ENCODE measurements around the gene HOXC10. TPM values are rescaled to one million over a fixed set of nuclear protein-coding genes. Genes with fewer than 3 reads are reported as not detected.

The HOXC10 gene
- total RNA-seq (1 to 10 TPM; 1.4 to 2.6 TPM), polyA plus RNA-seq (ENCODE audit: insufficient read depth, low read depth, low replicate concordance) (4.3 TPM)
- long read RNA-seq, donor 1, partial matches to known transcripts, result 0 of 1 reads
- long read RNA-seq, donor 1, other reads (novel, unspliced or antisense), result 0 of 1 reads
- long read RNA-seq, donor 2, result 0 reads

DNA sequence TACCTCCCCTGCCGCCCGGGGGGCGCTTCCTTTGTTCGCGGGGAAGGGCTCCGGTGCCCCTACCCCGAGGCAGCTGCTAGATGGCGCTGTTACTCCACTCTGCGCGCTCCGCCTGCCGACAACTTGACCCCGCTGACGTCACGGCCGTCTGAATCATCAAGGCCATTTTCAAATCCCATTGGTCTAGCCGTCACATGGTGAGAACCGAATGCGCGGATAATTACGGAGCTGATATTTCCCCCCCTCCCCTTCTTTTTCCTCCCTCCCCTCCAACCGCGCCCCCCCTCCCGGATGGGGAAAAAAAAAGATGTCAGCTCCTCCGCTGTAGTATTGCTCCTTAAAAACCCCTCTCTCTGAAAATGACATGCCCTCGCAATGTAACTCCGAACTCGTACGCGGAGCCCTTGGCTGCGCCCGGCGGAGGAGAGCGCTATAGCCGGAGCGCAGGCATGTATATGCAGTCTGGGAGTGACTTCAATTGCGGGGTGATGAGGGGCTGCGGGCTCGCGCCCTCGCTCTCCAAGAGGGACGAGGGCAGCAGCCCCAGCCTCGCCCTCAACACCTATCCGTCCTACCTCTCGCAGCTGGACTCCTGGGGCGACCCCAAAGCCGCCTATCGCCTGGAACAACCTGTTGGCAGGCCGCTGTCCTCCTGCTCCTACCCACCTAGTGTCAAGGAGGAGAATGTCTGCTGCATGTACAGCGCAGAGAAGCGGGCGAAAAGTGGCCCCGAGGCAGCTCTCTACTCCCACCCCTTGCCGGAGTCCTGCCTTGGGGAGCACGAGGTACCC, at the start of gene HOXC10:
HOXC10 (plus strand) TSS at position 246 of the 791 bp plus-strand sequence; CDS start at position 360, 114 bp downstream.
- H3K27me3 ChIP-seq, result no peaks in the 10 kb centered on the region
- H3K9me3 ChIP-seq, result no peaks in the 10 kb centered on the region
- peak within 1 kb of the TSS; percentile 39 to 61 for H3K4me3 ChIP-seq
- intact Hi-C loops (cut with DNase I; ENCODE audit: low total_unique reads), result loop anchor here (5.0 to 10.0 kb wide), 2 partner anchors 210 to 217 kb away; no protein-coding TSS in a partner anchor
- H3K4me1 ChIP-seq, result peaks cover 19% of the 10 kb centered on the region
- no peak within 1 kb of the TSS for H3K27ac ChIP-seq
- WGBS, 2 donors, result 3% methylated on average over 44 to 55 of the region's 55 CpGs
- no peaks in the 10 kb centered on the region for H3K36me3 ChIP-seq (ENCODE audit: low read depth, missing control alignments)
- DNase-seq, result peak; percentile 97
- no peak for TF ChIP-seq POLR2A (IDR thresholded peaks at IDR 0.05)
- TF ChIP-seq, protein P1, sequence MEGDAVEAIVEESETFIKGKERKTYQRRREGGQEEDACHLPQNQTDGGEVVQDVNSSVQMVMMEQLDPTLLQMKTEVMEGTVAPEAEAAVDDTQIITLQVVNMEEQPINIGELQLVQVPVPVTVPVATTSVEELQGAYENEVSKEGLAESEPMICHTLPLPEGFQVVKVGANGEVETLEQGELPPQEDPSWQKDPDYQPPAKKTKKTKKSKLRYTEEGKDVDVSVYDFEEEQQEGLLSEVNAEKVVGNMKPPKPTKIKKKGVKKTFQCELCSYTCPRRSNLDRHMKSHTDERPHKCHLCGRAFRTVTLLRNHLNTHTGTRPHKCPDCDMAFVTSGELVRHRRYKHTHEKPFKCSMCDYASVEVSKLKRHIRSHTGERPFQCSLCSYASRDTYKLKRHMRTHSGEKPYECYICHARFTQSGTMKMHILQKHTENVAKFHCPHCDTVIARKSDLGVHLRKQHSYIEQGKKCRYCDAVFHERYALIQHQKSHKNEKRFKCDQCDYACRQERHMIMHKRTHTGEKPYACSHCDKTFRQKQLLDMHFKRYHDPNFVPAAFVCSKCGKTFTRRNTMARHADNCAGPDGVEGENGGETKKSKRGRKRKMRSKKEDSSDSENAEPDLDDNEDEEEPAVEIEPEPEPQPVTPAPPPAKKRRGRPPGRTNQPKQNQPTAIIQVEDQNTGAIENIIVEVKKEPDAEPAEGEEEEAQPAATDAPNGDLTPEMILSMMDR (IDR thresholded peaks at IDR 0.05), result peak; percentile 39 to 91 (median 80)

DNA sequence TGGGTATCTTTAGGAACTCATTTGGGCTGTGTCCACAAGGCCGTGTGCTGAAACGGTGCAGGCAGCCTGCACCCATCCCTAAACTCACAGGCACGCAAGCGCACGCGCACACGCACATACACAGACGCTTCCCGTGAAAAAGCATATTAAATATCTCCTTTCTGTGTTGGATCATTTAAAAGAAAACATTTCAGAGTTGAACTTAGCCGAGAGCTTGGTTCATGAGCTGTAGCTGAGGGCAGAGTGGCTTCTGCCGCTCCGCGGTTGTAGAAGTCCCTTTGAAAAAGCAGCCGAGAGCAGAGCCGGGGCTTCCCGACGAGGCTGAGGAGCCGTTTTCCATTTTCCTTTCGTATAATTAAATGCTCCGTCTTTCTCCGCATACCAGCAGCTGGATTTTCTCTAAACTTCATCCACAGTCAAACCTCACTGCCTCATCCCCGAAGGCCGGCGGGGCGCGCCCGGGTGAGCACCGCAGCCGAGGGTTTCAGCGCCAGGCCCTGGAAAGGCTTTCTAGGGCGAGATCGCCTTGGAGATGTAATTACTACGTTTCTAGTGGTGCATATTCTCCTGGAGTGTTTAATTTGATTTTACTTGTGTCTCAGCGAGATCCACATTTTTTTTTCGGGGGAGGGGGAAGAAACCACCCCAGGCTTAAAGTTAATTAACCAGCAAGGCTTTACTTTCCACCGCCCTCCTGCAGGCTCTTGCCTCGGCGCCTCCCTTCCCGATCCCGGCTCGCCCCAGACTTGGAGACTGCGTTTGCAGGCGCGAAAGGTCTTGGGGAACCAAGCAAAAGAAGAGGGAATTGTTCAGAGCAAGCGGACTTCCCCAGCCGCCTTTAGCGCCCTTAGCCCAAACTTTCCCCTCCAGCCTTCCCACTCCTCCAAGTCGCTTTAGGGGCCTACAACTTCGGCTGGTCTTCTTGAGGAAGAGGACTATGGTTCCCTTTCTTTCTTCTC, 49.3 kb upstream of the HOXC10 start:
- no peaks in the 10 kb centered on the region for H3K4me1 ChIP-seq
- no peak overlapping the region for H3K4me3 ChIP-seq
- H3K27me3 ChIP-seq, result peaks cover 12% of the 10 kb centered on the region
- WGBS, 2 donors, result 10 to 12% methylated on average over 49 of the region's 49 CpGs
- TF ChIP-seq, protein P1 (IDR thresholded peaks at IDR 0.05), result no peak
- TF ChIP-seq POLR2A (IDR thresholded peaks at IDR 0.05), result no peak
- no peaks in the 10 kb centered on the region for H3K9me3 ChIP-seq
- H3K27ac ChIP-seq, result no peak overlapping the region
- DNase-seq, result no peak
- intact Hi-C loops (cut with DNase I; ENCODE audit: low total_unique reads), result no loop called here
- no peaks in the 10 kb centered on the region for H3K36me3 ChIP-seq (ENCODE audit: low read depth, missing control alignments)

DNA sequence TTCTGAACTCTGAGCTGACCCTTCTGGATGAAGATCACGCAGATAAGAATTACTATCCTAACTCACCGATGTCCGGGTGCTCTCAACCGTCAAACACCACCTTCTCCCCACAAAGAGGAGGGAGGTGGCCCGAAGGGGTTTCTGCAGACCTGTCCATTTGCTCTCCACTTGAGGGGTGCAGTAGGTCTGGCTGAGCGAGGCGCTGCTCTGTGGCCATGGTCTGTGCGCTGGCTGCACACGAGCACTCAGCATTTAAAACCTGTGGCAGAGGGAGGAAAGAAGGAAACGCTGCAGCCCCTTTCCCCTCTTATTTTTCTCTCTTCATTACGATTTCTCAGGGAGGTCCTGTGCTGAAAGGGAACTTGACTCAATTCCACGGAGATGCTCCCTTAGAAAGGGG, 47.8 kb upstream of the HOXC10 start:
- Histone ChIP-seq H3K27ac (no peak overlapping the region), H3K4me3 (no peak overlapping the region), H3K27me3 (peaks cover 12% of the 10 kb centered on the region), H3K36me3 (ENCODE audit: low read depth, missing control alignments) (no peaks in the 10 kb centered on the region), H3K4me1 (no peaks in the 10 kb centered on the region), H3K9me3 (no peaks in the 10 kb centered on the region)
- 8 to 9% methylated on average over 12 of the region's 12 CpGs for WGBS, 2 donors
- intact Hi-C loops (cut with DNase I; ENCODE audit: low total_unique reads), result no loop called here
- no peak for DNase-seq
- TF ChIP-seq, protein P1 (IDR thresholded peaks at IDR 0.05), result no peak
- TF ChIP-seq POLR2A (IDR thresholded peaks at IDR 0.05), result no peak

DNA sequence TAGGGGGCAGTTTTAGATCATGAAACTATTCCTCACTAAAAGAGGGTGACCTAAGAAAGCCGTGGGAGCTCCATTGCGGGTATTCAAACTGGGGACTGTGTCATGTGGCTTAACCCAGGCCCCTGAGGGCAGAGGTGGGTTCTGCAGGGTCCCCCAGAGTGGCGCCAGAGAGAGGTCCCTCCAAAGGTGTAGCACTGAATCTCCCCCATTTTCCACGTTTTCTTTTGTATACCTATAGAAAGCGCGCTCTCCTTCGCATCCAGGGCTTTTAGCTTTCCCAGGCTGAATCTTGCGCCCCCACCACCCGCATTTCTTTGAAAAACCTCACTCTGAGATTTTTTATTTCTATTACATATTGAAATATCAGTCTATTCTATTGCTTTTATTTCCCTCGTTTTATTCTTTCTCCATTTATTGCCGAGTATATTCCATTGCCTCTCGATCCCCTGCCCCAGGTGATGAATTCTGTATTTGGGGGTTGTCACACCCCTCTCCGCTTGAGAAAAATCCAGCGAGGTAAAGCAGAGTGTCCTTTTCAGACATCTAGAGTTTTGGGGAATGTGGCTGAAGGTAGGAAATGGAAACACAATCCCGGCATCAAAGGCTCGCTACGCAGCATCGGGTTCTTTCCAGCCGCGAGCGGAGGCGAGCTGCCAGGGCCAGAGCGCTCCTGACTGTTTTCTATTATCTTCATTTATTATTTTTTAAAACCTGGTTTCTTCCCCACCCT, 47.2 kb upstream of the HOXC10 start:
- no peaks in the 10 kb centered on the region for H3K4me1 ChIP-seq
- TF ChIP-seq POLR2A (IDR thresholded peaks at IDR 0.05), result no peak
- TF ChIP-seq, protein P1 (IDR thresholded peaks at IDR 0.05), result no peak
- intact Hi-C loops (cut with DNase I; ENCODE audit: low total_unique reads), result no loop called here
- H3K36me3 ChIP-seq (ENCODE audit: low read depth, missing control alignments), result no peaks in the 10 kb centered on the region
- H3K4me3 ChIP-seq, result no peak overlapping the region
- H3K9me3 ChIP-seq, result no peaks in the 10 kb centered on the region
- WGBS, 2 donors, result 16 to 21% methylated on average over 23 of the region's 23 CpGs
- DNase-seq, result no peak
- no peak overlapping the region for H3K27ac ChIP-seq
- peaks cover 12% of the 10 kb centered on the region for H3K27me3 ChIP-seq
